Lung (tissue), 12 donors: ENCODE measurements around the gene PRKCQ. TPM values are rescaled to one million over a fixed set of nuclear protein-coding genes. Genes with fewer than 3 reads are reported as not detected.

Experiments used
- ATAC-seq: fragments of 200-7000 bp; cut with Tn5 transposase; one replicate; pipeline ENCODE4 v1.9.1; 2020; ENCODE audit warnings: moderate number of reproducible peaks; ENCODE audit not compliant: insufficient read depth, low FRiP score
- DNase-seq, 3 donors: peaks; one replicate each; pipeline ENCODE4 v3.0.0-alpha.2; 2013 to 2017
- H3K27ac ChIP-seq, 2 donors: one replicate each; pipeline ENCODE4 v1.5.1; 2013; ENCODE audit warnings: mild to moderate bottlenecking in 2 of 2, moderate library complexity in 2 of 2, control low read depth in 1 of 2, inconsistent platforms in 1 of 2, low read depth in 1 of 2, low read length in 1 of 2
- H3K27me3 ChIP-seq, 3 donors: one replicate each; pipeline ENCODE4 v1.5.1; 2013; ENCODE audit warnings: low read length in 2 of 3; ENCODE audit not compliant: control insufficient read depth in 3 of 3, insufficient read depth in 3 of 3
- H3K36me3 ChIP-seq, 4 donors: one replicate each; pipeline ENCODE4 v1.5.1; 2013; ENCODE audit warnings: low read length in 4 of 4, mild to moderate bottlenecking in 1 of 4, moderate library complexity in 1 of 4; ENCODE audit not compliant: control insufficient read depth in 4 of 4, insufficient read depth in 4 of 4
- H3K4me1 ChIP-seq, 5 donors: one replicate each; pipeline ENCODE4 v1.5.1; 2013; ENCODE audit warnings: low read length in 5 of 5, mild to moderate bottlenecking in 2 of 5, moderate library complexity in 1 of 5; ENCODE audit not compliant: control insufficient read depth in 5 of 5, insufficient read depth in 5 of 5
- H3K4me3 ChIP-seq: one replicate; pipeline ENCODE4 v1.5.1; 2013; ENCODE audit warnings: mild to moderate bottlenecking, control low read depth, moderate library complexity
- H3K9ac ChIP-seq, 2 donors: one replicate each; pipeline ENCODE4 v1.5.1; 2013; ENCODE audit warnings: low read length in 2 of 2, control low read depth in 1 of 2; ENCODE audit not compliant: insufficient read depth in 1 of 2
- H3K9me3 ChIP-seq, 4 donors: one replicate each; pipeline ENCODE4 v1.5.1; 2013; ENCODE audit warnings: low read length in 3 of 4, mild to moderate bottlenecking in 1 of 4, moderate library complexity in 1 of 4; ENCODE audit not compliant: control insufficient read depth in 4 of 4, insufficient read depth in 3 of 4
- WGBS, 2 donors: extraction: QIAGEN DNeasy Blood & Tissue Kit; methylation state at CpG; one replicate each; pipeline ENCODE4 v1.1.7; 2013; 5-methylcytosine and 5-hydroxymethylcytosine counted together
- polyA plus RNA-seq, 2 donors: library from polyadenylated mRNA; stranded (reverse); fragments of 200-250 nt; gene quantifications; one replicate each; pipeline ENCODE4 v1.2.1, GENCODE V29; 2013
- total RNA-seq, 2 donors: library from RNA; depleted of rRNA in 1 of 2; stranded (reverse); fragments of >200 nt in 1 of 2; gene quantifications; one replicate each; pipeline ENCODE4 v1.2.1, GENCODE V29; 2014 to 2021
- TF ChIP-seq, protein P1 (sequence below): IDR thresholded peaks from 2 replicates; pipeline ENCODE4 v1.5.1; 2012; ENCODE audit warnings: mild to moderate bottlenecking; ENCODE audit errors: control extremely low read depth, extremely low read depth
- donor health status: control.
- donor health status: control.
- donor health status: Bipolar disorder and iron deficiency.
- donor health status: healthy.
- donor health status: DM: yes; HTN: yes; CAD: no.

Gene PRKCQ
- total and polyA plus RNA-seq, 4 donors: 2.8 to 9.1 (median 7.2) TPM

DNA sequence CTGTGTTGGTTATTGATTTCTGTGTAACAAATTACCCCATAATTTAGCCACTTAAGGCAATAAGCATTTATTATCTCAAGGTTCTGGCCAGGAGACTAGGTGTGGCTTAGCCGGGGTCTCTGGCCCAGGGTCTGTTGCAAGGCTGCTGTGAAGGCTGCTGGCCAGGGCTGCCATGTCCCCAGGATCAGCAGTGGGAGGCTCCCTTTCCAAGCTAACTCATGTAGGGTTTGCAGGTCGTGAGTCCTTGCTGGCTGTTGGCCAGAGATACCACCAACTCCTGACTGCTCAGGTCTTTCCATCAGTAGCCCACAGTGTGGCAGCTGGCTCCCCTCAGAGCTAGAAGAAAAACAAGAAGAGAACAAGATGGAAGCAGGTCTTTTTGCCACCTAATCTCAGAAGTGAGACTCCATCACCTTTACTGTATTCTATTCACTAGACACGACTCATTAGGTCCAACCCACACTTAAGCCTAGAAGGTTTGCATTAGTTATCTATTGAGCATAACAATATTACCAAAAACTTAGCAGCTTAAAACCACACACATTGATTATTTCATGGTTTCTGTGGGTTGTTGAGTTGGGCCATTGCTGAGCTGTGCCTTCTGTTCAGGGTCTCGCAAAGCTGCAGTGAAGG lies 191.7 kb downstream of the PRKCQ start:
- Histone ChIP-seq H3K9me3 (peaks cover 0 to 12% (median 5%) of the 10 kb centered on the region in 4 donors), H3K27ac (no peak overlapping the region), H3K4me3 (no peak overlapping the region), H3K4me1 (peaks cover 0 to 5% (median 0%) of the 10 kb centered on the region in 5 donors), H3K9ac (no peak overlapping the region), H3K36me3 (no peaks in the 10 kb centered on the region), H3K27me3 (no peaks in the 10 kb centered on the region)
- TF ChIP-seq, protein P1, sequence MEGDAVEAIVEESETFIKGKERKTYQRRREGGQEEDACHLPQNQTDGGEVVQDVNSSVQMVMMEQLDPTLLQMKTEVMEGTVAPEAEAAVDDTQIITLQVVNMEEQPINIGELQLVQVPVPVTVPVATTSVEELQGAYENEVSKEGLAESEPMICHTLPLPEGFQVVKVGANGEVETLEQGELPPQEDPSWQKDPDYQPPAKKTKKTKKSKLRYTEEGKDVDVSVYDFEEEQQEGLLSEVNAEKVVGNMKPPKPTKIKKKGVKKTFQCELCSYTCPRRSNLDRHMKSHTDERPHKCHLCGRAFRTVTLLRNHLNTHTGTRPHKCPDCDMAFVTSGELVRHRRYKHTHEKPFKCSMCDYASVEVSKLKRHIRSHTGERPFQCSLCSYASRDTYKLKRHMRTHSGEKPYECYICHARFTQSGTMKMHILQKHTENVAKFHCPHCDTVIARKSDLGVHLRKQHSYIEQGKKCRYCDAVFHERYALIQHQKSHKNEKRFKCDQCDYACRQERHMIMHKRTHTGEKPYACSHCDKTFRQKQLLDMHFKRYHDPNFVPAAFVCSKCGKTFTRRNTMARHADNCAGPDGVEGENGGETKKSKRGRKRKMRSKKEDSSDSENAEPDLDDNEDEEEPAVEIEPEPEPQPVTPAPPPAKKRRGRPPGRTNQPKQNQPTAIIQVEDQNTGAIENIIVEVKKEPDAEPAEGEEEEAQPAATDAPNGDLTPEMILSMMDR: no peak
- WGBS, 2 donors: 65 to 86% methylated on average over 4 of the region's 4 CpGs
- ATAC-seq (no peak), DNase-seq (no peak)

GRCh38 chr10:6386960-6387359 lies 193.1 kb downstream of the PRKCQ start:
- no peaks in the 10 kb centered on the region for H3K36me3 ChIP-seq
- no peak for DNase-seq
- no peak overlapping the region for H3K9ac ChIP-seq
- H3K4me1 ChIP-seq: peaks cover 0 to 16% (median 9%) of the 10 kb centered on the region in 5 donors
- 90 to 95% methylated on average over 5 of the region's 5 CpGs for WGBS, 2 donors
- H3K9me3 ChIP-seq: peaks cover 0 to 12% (median 4%) of the 10 kb centered on the region in 4 donors
- H3K27me3 ChIP-seq: no peaks in the 10 kb centered on the region
- no peak for ATAC-seq
- TF ChIP-seq, protein P1: no peak
- no peak overlapping the region for H3K4me3 ChIP-seq
- no peak overlapping the region for H3K27ac ChIP-seq

DNA sequence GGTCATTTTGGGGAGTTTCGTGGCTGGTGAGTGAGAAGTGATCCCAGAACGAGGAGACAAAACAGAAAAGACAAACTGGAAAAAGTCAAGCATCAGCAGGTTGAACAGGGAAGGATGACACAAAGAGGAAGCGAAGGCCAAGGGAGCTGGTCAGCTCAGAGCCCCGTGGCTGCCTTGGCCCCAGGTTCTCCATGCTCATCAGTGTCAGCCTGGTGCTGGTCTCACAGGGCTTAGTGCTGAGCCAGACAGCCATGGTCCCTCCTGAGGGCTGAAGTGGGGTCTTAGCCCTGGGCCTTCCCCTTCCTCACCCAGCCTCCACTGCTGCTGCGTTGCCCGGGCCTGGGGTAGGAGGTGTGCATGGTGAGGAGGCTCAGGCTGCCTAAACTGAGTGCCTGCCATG lies 193.7 kb downstream of the PRKCQ start:
- peaks cover 0 to 12% (median 4%) of the 10 kb centered on the region in 4 donors for H3K9me3 ChIP-seq
- H3K36me3 ChIP-seq: no peaks in the 10 kb centered on the region
- H3K9ac ChIP-seq: no peak overlapping the region
- WGBS, 2 donors: 70 to 78% methylated on average over 6 of the region's 6 CpGs
- DNase-seq (no peak), ATAC-seq (no peak)
- TF ChIP-seq, protein P1: no peak
- no peak overlapping the region for H3K27ac ChIP-seq
- peaks cover 0 to 18% (median 11%) of the 10 kb centered on the region in 5 donors for H3K4me1 ChIP-seq
- H3K27me3 ChIP-seq: no peaks in the 10 kb centered on the region
- H3K4me3 ChIP-seq: no peak overlapping the region
